GM23248 (cell line): Measurements from ENCODE around the gene RPL22. TPM values are rescaled to one million over a fixed set of nuclear protein-coding genes. Genes with fewer than 3 reads are reported as not detected.

Experiments
- DNase-seq: peaks from one replicate; pipeline ENCODE4 v3.0.0-alpha.2; 2015
- H2AFZ ChIP-seq: fragments of 200-600 bp; sonication (generic); 2 replicates; pipeline ENCODE4 v1.6.1; 2016; ENCODE audit warnings: antibody characterized with exemption
- H3F3A ChIP-seq: fragments of 200-600 bp; sonication (generic); 2 replicates; pipeline ENCODE4 v1.6.1; 2016; ENCODE audit warnings: mild to moderate bottlenecking, antibody characterized with exemption, mixed run types; ENCODE audit not compliant: insufficient read depth
- H3K27ac ChIP-seq: fragments of 200-600 bp; sonication (generic); 2 replicates; pipeline ENCODE4 v1.5.1; 2016; ENCODE audit warnings: mild to moderate bottlenecking
- H3K27me3 ChIP-seq: fragments of 200-600 bp; sonication (generic); replicated peaks from 2 replicates; pipeline ENCODE4 v1.6.1; 2016; ENCODE audit warnings: mild to moderate bottlenecking; ENCODE audit not compliant: insufficient read depth
- H3K36me3 ChIP-seq: fragments of 200-600 bp; sonication (generic); 2 replicates; pipeline ENCODE4 v1.6.1; 2016; ENCODE audit warnings: low read depth, mild to moderate bottlenecking
- H3K4me1 ChIP-seq: fragments of 200-600 bp; sonication (generic); 2 replicates; pipeline ENCODE4 v1.6.1; 2016; ENCODE audit warnings: mild to moderate bottlenecking; ENCODE audit not compliant: insufficient read depth
- H3K4me2 ChIP-seq: fragments of 200-600 bp; sonication (generic); one replicate; pipeline ENCODE4 v1.6.1; 2016; ENCODE audit warnings: mild to moderate bottlenecking; ENCODE audit not compliant: unreplicated experiment
- H3K4me3 ChIP-seq: fragments of 200-600 bp; sonication (generic); 2 replicates; pipeline ENCODE4 v1.5.1; 2016; ENCODE audit warnings: mild to moderate bottlenecking
- H3K79me2 ChIP-seq: fragments of 200-600 bp; sonication (generic); 2 replicates; pipeline ENCODE4 v1.6.1; 2016; ENCODE audit warnings: mild to moderate bottlenecking; ENCODE audit not compliant: insufficient read depth
- H3K9ac ChIP-seq: fragments of 200-600 bp; sonication (generic); 2 replicates; pipeline ENCODE4 v1.6.1; 2016; ENCODE audit warnings: mild to moderate bottlenecking
- H3K9me2 ChIP-seq: fragments of 200-600 bp; sonication (generic); 2 replicates; pipeline ENCODE4 v1.6.1; 2016; ENCODE audit warnings: mixed run types, mild to moderate bottlenecking, moderate library complexity; ENCODE audit not compliant: insufficient read depth
- H3K9me3 ChIP-seq: fragments of 200-600 bp; sonication (generic); one replicate; pipeline ENCODE4 v1.6.1; 2017; ENCODE audit warnings: low read depth
- H4K20me1 ChIP-seq: fragments of 200-600 bp; sonication (generic); 2 replicates; pipeline ENCODE4 v1.6.0; 2016; ENCODE audit not compliant: insufficient read depth
- EZH2 ChIP-seq: fragments of 200-600 bp; sonication (generic); IDR thresholded peaks from 2 replicates; pipeline ENCODE4 v1.6.1; 2018; ENCODE audit warnings: antibody characterized with exemption, mild to moderate bottlenecking; ENCODE audit not compliant: insufficient read depth, poor library complexity, severe bottlenecking
- EZH2phosphoT487 ChIP-seq: fragments of 200-600 bp; sonication (generic); IDR thresholded peaks from 2 replicates; pipeline ENCODE4 v1.6.1; 2018; ENCODE audit warnings: antibody characterized with exemption, moderate library complexity, mild to moderate bottlenecking, low read depth; ENCODE audit not compliant: insufficient read depth
- WGBS, 2 experiments: methylation state at CpG; one replicate each; pipeline ENCODE4 v1.1.6; 2015 to 2017; ENCODE audit warnings: low lambda C conversion rate in 2 of 2, low coverage in 1 of 2; ENCODE audit errors: missing lambda C conversion rate in 2 of 2; 5-methylcytosine and 5-hydroxymethylcytosine counted together
- in situ Hi-C: fragments of 300-500 bp; cut with MboI; formaldehyde crosslinking; loops from 2 replicates; pipeline ENCODE4 v1.15.0; 2020
- polyA plus RNA-seq: library from polyadenylated mRNA; unstranded; fragments of >200 nt; fragmentation: Nextera tagmentation; extraction: Ambion mirVana; gene quantifications from 2 replicates; pipeline ENCODE4 v1.2.1, GENCODE V29; 2016
- total RNA-seq: library from RNA; depleted of rRNA; stranded (reverse); fragments of >200 nt; shearing (Covaris generic); gene quantifications from 2 replicates; pipeline ENCODE4 v1.2.3, GENCODE V29; 2014

Gene RPL22
- total and polyA plus RNA-seq, 2 experiments from 2014 or later: 127 to 137 TPM

DNA sequence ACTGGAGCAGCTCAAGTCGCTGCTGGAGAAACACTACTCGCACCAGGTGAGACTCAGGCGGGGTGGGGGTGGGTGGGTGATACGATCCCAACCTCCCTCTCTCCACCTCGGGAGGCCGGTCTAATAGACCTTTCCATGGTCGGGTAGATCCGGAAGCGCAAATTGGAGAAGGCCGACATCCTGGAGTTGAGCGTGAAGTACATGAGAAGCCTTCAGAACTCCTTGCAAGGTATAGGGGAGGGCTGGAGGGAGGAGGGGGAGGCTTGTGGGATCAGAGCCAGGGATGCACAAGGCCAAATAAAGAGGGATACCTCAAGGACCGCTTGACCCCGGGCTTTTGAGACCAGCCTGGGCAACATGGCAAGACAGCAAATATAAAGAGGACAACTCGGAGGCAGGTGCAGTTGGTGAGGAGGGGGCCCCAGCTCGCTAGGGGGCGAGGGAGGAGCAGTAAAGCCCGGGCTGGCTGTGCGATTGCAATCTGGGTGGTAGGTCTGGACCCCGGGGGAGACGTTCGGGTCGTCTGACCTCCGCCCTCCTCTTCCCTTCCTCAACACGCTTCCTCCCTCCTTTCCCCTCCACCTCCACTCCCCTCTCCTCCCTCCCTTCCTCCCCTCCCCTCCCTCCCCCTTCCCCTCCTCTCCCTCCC is 45.1 kb upstream of the RPL22 start:
- Histone ChIP-seq H3K9me2 (no peaks in the 10 kb centered on the region), H3K27ac (no peak overlapping the region), H3K4me2 (no peak overlapping the region), H3K79me2 (no peaks in the 10 kb centered on the region), H3F3A (no peaks in the 10 kb centered on the region), H3K4me1 (0 out of 2 replicates have a peak, but pooled peaks cover 4% of the 10 kb centered on the region), H3K9ac (no peak overlapping the region), H2AFZ (no peak overlapping the region), H3K4me3 (no peak overlapping the region), H3K36me3 (no peaks in the 10 kb centered on the region), H4K20me1 (no peaks in the 10 kb centered on the region), H3K9me3 (no peaks in the 10 kb centered on the region), H3K27me3 (peaks cover 23% of the 10 kb centered on the region)
- no peak for DNase-seq
- in situ Hi-C loops: loop anchor here (5.0 kb wide), 1 partner anchor 98 kb away; no protein-coding TSS in a partner anchor
- WGBS, 2 experiments: 6 to 9% methylated on average over 12 to 24 of the region's 24 CpGs
- TF ChIP-seq EZH2: no peak
- no peak for TF ChIP-seq EZH2phosphoT487

GRCh38 chr1:6243993-6244392 is 44.6 kb upstream of the RPL22 start, which contains the start of gene HES3:
HES3 (plus strand) TSS chr1:6244179; CDS start chr1:6244366, 187 bp downstream.
- no peaks in the 10 kb centered on the region for H3K9me3 ChIP-seq
- in situ Hi-C loops: no loop called here
- H3F3A ChIP-seq: no peaks in the 10 kb centered on the region
- peaks cover 23% of the 10 kb centered on the region for H3K27me3 ChIP-seq
- H4K20me1 ChIP-seq: no peaks in the 10 kb centered on the region
- 0 out of 2 replicates have a peak, but pooled peaks cover 4% of the 10 kb centered on the region for H3K4me1 ChIP-seq
- H3K27ac ChIP-seq: no peak within 1 kb of the TSS
- no peaks in the 10 kb centered on the region for H3K36me3 ChIP-seq
- no peak within 1 kb of the TSS for H3K4me3 ChIP-seq
- no peak for DNase-seq
- TF ChIP-seq EZH2phosphoT487 (no peak), EZH2 (peak; percentile 53)
- 6 to 10% methylated on average over 14 to 16 of the region's 16 CpGs for WGBS, 2 experiments
- H3K4me2 ChIP-seq: no peak within 1 kb of the TSS
- no peak within 1 kb of the TSS for H3K9ac ChIP-seq
- no peak within 1 kb of the TSS for H2AFZ ChIP-seq
- H3K79me2 ChIP-seq: no peaks in the 10 kb centered on the region
- no peaks in the 10 kb centered on the region for H3K9me2 ChIP-seq

GRCh38 chr1:6243053-6243834 is 43.8 kb upstream of the RPL22 start:
- Histone ChIP-seq H3K4me1 (0 out of 2 replicates have a peak, but pooled peaks cover 4% of the 10 kb centered on the region), H3K36me3 (no peaks in the 10 kb centered on the region), H3K27me3 (peaks cover 23% of the 10 kb centered on the region), H4K20me1 (no peaks in the 10 kb centered on the region), H3K9ac (no peak overlapping the region), H3K9me2 (no peaks in the 10 kb centered on the region), H3K4me2 (no peak overlapping the region), H2AFZ (no peak overlapping the region), H3K4me3 (no peak overlapping the region), H3K79me2 (no peaks in the 10 kb centered on the region), H3F3A (no peaks in the 10 kb centered on the region), H3K27ac (no peak overlapping the region), H3K9me3 (no peaks in the 10 kb centered on the region)
- 48 to 52% methylated on average over 20 of the region's 20 CpGs for WGBS, 2 experiments
- DNase-seq: no peak
- no peak for TF ChIP-seq EZH2
- no peak for TF ChIP-seq EZH2phosphoT487
- in situ Hi-C loops: no loop called here

GRCh38 chr1:6241887-6242740 is 42.7 kb upstream of the RPL22 start:
- 0 out of 2 replicates have a peak, but pooled peaks cover 4% of the 10 kb centered on the region for H3K4me1 ChIP-seq
- in situ Hi-C loops: no loop called here
- peaks cover 23% of the 10 kb centered on the region for H3K27me3 ChIP-seq
- no peaks in the 10 kb centered on the region for H4K20me1 ChIP-seq
- H3K79me2 ChIP-seq: no peaks in the 10 kb centered on the region
- H3K9me2 ChIP-seq: no peaks in the 10 kb centered on the region
- H3K36me3 ChIP-seq: no peaks in the 10 kb centered on the region
- 0 out of 2 replicates have a peak overlapping the region, but pooled peaks have one; percentile 2 for H3K4me3 ChIP-seq
- peak; percentile 41 for DNase-seq
- peak overlapping the region; percentile 8 for H3K4me2 ChIP-seq
- 1 to 2% methylated on average over 30 to 56 of the region's 99 CpGs for WGBS, 2 experiments
- no peak overlapping the region for H3K27ac ChIP-seq
- no peaks in the 10 kb centered on the region for H3K9me3 ChIP-seq
- no peaks in the 10 kb centered on the region for H3F3A ChIP-seq
- no peak overlapping the region for H3K9ac ChIP-seq
- TF ChIP-seq EZH2: peak; percentile 92
- no peak for TF ChIP-seq EZH2phosphoT487
- no peak overlapping the region for H2AFZ ChIP-seq
